IMR-90 (cell line): ENCODE data around the gene KDM2B. TPM values are rescaled to one million over a fixed set of nuclear protein-coding genes. Genes with fewer than 3 reads are reported as not detected.

Source experiments
- ATAC-seq: fragments of 200-7000 bp; cut with Tn5 transposase; 2 replicates; pipeline ENCODE4 v1.9.1; 2020; ENCODE audit warnings: low read depth, mild to moderate bottlenecking, moderate library complexity
- BruUV-seq: library from RNA; stranded (reverse); fragments of 400-500 nt; replicated peaks from 2 replicates; lab custom pipeline; 2021; lab: Mats Ljungman, UMichigan
- CTCF ChIA-PET: fragments of 300-600 bp; formaldehyde crosslinking; extraction: SDS; loops from one replicate; lab custom pipeline; 2021; ENCODE audit warnings: antibody characterized with exemption; lab: Yijun Ruan, JAX
- POLR2A ChIA-PET: fragments of 300-600 bp; sonication (Branson Sonifier 250); formaldehyde crosslinking; loops from one replicate; lab custom pipeline; 2022; ENCODE audit warnings: antibody characterized with exemption; ENCODE audit not compliant: unreplicated experiment; lab: Charles Lee
- DNase-seq: peaks from one replicate; pipeline ENCODE4 v3.0.0; 2013
- H2AFZ ChIP-seq: replicated peaks from 2 replicates; pipeline ENCODE3; 2013; ENCODE audit warnings: low read length, mild to moderate bottlenecking; ENCODE audit not compliant: poor library complexity
- H2AK5ac ChIP-seq: 2 replicates; pipeline ENCODE4 v1.6.1; 2013; ENCODE audit warnings: low read depth, low read length, inconsistent platforms
- H2AK9ac ChIP-seq: replicated peaks from 2 replicates; pipeline ENCODE3; 2013; ENCODE audit warnings: mild to moderate bottlenecking, low read depth, low read length, moderate library complexity; ENCODE audit not compliant: poor library complexity
- H2BK120ac ChIP-seq: 2 replicates; pipeline ENCODE4 v1.6.1; 2013; ENCODE audit warnings: low read depth, low read length, inconsistent platforms
- H2BK15ac ChIP-seq: 3 replicates; pipeline ENCODE4 v1.6.1; 2013; ENCODE audit warnings: low read depth, low read length, inconsistent platforms
- H2BK20ac ChIP-seq: 2 replicates; pipeline ENCODE4 v1.6.1; 2013; ENCODE audit warnings: low read depth, mild to moderate bottlenecking, inconsistent platforms, low read length, moderate library complexity
- H2BK5ac ChIP-seq: 2 replicates; pipeline ENCODE4 v1.6.1; 2013; ENCODE audit warnings: mild to moderate bottlenecking, low read depth, low read length, inconsistent platforms; ENCODE audit not compliant: poor library complexity, severe bottlenecking
- H3K14ac ChIP-seq: replicated peaks from 2 replicates; pipeline ENCODE4 v1.6.1; 2013; ENCODE audit warnings: low read depth, low read length, inconsistent platforms
- H3K18ac ChIP-seq: 2 replicates; pipeline ENCODE4 v1.6.1; 2013; ENCODE audit warnings: low read depth, low read length, control low read depth
- H3K23ac ChIP-seq: 2 replicates; pipeline ENCODE4 v1.6.1; 2013; ENCODE audit warnings: low read depth, low read length, inconsistent platforms
- H3K27ac ChIP-seq: 2 replicates; pipeline ENCODE4 v1.5.1; 2013; ENCODE audit warnings: mild to moderate bottlenecking, control low read depth, low read length; ENCODE audit not compliant: insufficient read depth
- H3K27me3 ChIP-seq: 2 replicates; pipeline ENCODE4 v1.6.1; 2013; ENCODE audit warnings: low read length; ENCODE audit not compliant: control insufficient read depth, insufficient read depth
- H3K36me3 ChIP-seq: 2 replicates; pipeline ENCODE4 v1.6.1; 2013; ENCODE audit warnings: low read length, mixed read lengths; ENCODE audit not compliant: control insufficient read depth, insufficient read depth
- H3K4ac ChIP-seq: 2 replicates; pipeline ENCODE4 v1.6.1; 2013; ENCODE audit warnings: low read depth, low read length, inconsistent platforms
- H3K4me1 ChIP-seq: 2 replicates; pipeline ENCODE4 v1.6.1; 2013; ENCODE audit warnings: low read length, mixed read lengths; ENCODE audit not compliant: control insufficient read depth, insufficient read depth
- H3K4me2 ChIP-seq: 2 replicates; pipeline ENCODE4 v1.6.1; 2013; ENCODE audit warnings: low read depth, mild to moderate bottlenecking, control low read depth, low read length, moderate library complexity
- H3K4me3 ChIP-seq: 2 replicates; pipeline ENCODE4 v1.5.1; 2013; ENCODE audit warnings: low read depth, mild to moderate bottlenecking, control low read depth, low read length, moderate library complexity; ENCODE audit not compliant: insufficient read depth
- H3K56ac ChIP-seq: 2 replicates; pipeline ENCODE4 v1.6.1; 2013; ENCODE audit warnings: low read length, inconsistent platforms; ENCODE audit not compliant: insufficient read depth; ENCODE audit errors: extremely low read depth
- H3K79me1 ChIP-seq, 2 experiments: 2 replicates each; pipeline ENCODE4 v1.6.1; 2013; ENCODE audit warnings: low read length in 2 of 2, inconsistent platforms in 1 of 2, low read depth in 1 of 2
- H3K9ac ChIP-seq: 2 replicates; pipeline ENCODE4 v1.6.1; 2013; ENCODE audit warnings: low read depth, low read length, control low read depth
- H3K9me1 ChIP-seq: 2 replicates; pipeline ENCODE4 v1.6.1; 2013; ENCODE audit warnings: low read length, inconsistent platforms; ENCODE audit not compliant: insufficient read depth
- H3K9me3 ChIP-seq: 2 replicates; pipeline ENCODE4 v1.6.1; 2013; ENCODE audit warnings: low read length; ENCODE audit not compliant: control insufficient read depth, insufficient read depth
- H4K20me1 ChIP-seq: 2 replicates; pipeline ENCODE4 v1.6.1; 2013; ENCODE audit warnings: low read length, inconsistent platforms; ENCODE audit not compliant: insufficient read depth
- H4K5ac ChIP-seq: 2 replicates; pipeline ENCODE4 v1.6.1; 2013; ENCODE audit warnings: mild to moderate bottlenecking, low read depth, low read length, control low read depth
- H4K8ac ChIP-seq, 2 experiments: 2 replicates each; pipeline ENCODE4 v1.6.1; 2013; ENCODE audit warnings: low read depth in 2 of 2, low read length in 2 of 2, control low read depth in 1 of 2, inconsistent platforms in 1 of 2
- H4K91ac ChIP-seq: 2 replicates; pipeline ENCODE4 v1.6.1; 2013; ENCODE audit warnings: low read depth, low read length, inconsistent platforms; ENCODE audit not compliant: insufficient read depth
- BHLHE40 ChIP-seq: fragments of 150-350 bp; IDR thresholded peaks from 2 replicates; pipeline ENCODE4 v1.6.1; 2016; ENCODE audit warnings: mild to moderate bottlenecking, low read depth, low read length
- CEBPB ChIP-seq: IDR thresholded peaks from 2 replicates; pipeline ENCODE4 v1.6.1; 2012; ENCODE audit warnings: low read depth, low read length, improper control_type of control experiment
- CHD1 ChIP-seq: IDR thresholded peaks from 2 replicates; pipeline ENCODE4 v1.6.1; 2012; ENCODE audit warnings: low read depth, low read length, improper control_type of control experiment
- FOS ChIP-seq: fragments of 150-350 bp; IDR thresholded peaks from 2 replicates; pipeline ENCODE4 v1.6.1; 2016; ENCODE audit warnings: low read depth, low read length
- MAFK ChIP-seq: IDR thresholded peaks from 2 replicates; pipeline ENCODE4 v1.6.1; 2012; ENCODE audit warnings: low read depth, low read length, improper control_type of control experiment
- MAZ ChIP-seq: IDR thresholded peaks from 2 replicates; pipeline ENCODE4 v1.6.1; 2012; ENCODE audit warnings: low read depth, mild to moderate bottlenecking, low read length, improper control_type of control experiment, moderate library complexity, borderline replicate concordance
- MXI1 ChIP-seq: IDR thresholded peaks from 2 replicates; pipeline ENCODE4 v1.6.1; 2012; ENCODE audit warnings: low read depth, mild to moderate bottlenecking, low read length, moderate library complexity, borderline replicate concordance
- NFE2L2 ChIP-seq: fragments of 150-350 bp; IDR thresholded peaks from 2 replicates; pipeline ENCODE4 v1.6.1; 2016; ENCODE audit warnings: low read depth, mild to moderate bottlenecking, low read length
- POLR2A ChIP-seq: IDR thresholded peaks from 2 replicates; pipeline ENCODE4 v1.6.1; 2012; ENCODE audit warnings: mild to moderate bottlenecking, low read depth, low read length
- RAD21 ChIP-seq: IDR thresholded peaks from 2 replicates; pipeline ENCODE4 v1.6.1; 2012; ENCODE audit warnings: low read length, improper control_type of control experiment
- RCOR1 ChIP-seq: IDR thresholded peaks from 2 replicates; pipeline ENCODE4 v1.6.1; 2012; ENCODE audit warnings: mild to moderate bottlenecking, low read length, improper control_type of control experiment; ENCODE audit not compliant: insufficient replicate concordance
- RFX5 ChIP-seq: IDR thresholded peaks from 2 replicates; pipeline ENCODE4 v1.8.0; 2012; ENCODE audit warnings: low read depth, mild to moderate bottlenecking, low read length, moderate library complexity
- SMC3 ChIP-seq: fragments of 150-350 bp; IDR thresholded peaks from 2 replicates; pipeline ENCODE4 v1.6.1; 2016; ENCODE audit warnings: low read depth, mild to moderate bottlenecking, antibody characterized with exemption, low read length, moderate library complexity
- WGBS, 2 experiments: methylation state at CpG; one replicate each; pipeline versions ENCODE4 v1.1.5 to v1.1.7; 2013; ENCODE audit warnings: missing lambda C conversion rate in 2 of 2; ENCODE audit not compliant: insufficient read length in 1 of 2; ENCODE audit errors: extremely low coverage in 2 of 2; 5-methylcytosine and 5-hydroxymethylcytosine counted together
- dilution Hi-C: fragments of 300-500 bp; cut with HindIII; formaldehyde crosslinking; loops from one replicate; pipeline ENCODE4 v1.14.3; 2018; ENCODE audit warnings: low sequenced_read_pairs; ENCODE audit not compliant: unreplicated experiment
- in situ Hi-C: fragments of 300-500 bp; cut with MboI; formaldehyde crosslinking; loops from 3 replicates; pipeline ENCODE4 v1.14.3; 2019; ENCODE audit warnings: low sequenced_read_pairs, inconsistent platforms, mixed read lengths
- intact Hi-C: fragments of 100-400 bp; cut with micrococcal nuclease; formaldehyde crosslinking; loops from 2 replicates; pipeline ENCODE4 v1.10.0; 2022
- polyA plus RNA-seq, 3 experiments: library from polyadenylated mRNA; depleted of rRNA; stranded (reverse); fragments of >200 nt; gene quantifications; 2 replicates each; pipeline ENCODE4 v1.2.3, GENCODE V29; 2012; ENCODE audit warnings: low replicate concordance in 1 of 3
- total RNA-seq: library from RNA; depleted of rRNA; stranded (reverse); fragments of >200 nt; gene quantifications from 2 replicates; pipeline ENCODE4 v1.2.3, GENCODE V29; 2012
- TF ChIP-seq, protein P1 (sequence below): fragments of 150-350 bp; IDR thresholded peaks from 2 replicates; pipeline ENCODE4 v1.6.1; 2017; ENCODE audit warnings: mild to moderate bottlenecking, antibody characterized with exemption, low read length, low read depth
- TF ChIP-seq, protein P2 (sequence below): conservative IDR thresholded peaks from 2 replicates; pipeline ENCODE4 v1.5.1; 2012; ENCODE audit warnings: mild to moderate bottlenecking, low read depth, low read length, improper control_type of control experiment
- TF ChIP-seq, protein P3 (sequence below): fragments of 150-350 bp; IDR thresholded peaks from 2 replicates; pipeline ENCODE4 v1.6.1; 2016; ENCODE audit warnings: low read depth, mild to moderate bottlenecking, low read length, moderate library complexity, borderline replicate concordance

Gene KDM2B
- total and polyA plus RNA-seq, 2 of the 4 experiments (the other 2 are of a cell fraction) = 22.6 to 24.2 TPM

DNA sequence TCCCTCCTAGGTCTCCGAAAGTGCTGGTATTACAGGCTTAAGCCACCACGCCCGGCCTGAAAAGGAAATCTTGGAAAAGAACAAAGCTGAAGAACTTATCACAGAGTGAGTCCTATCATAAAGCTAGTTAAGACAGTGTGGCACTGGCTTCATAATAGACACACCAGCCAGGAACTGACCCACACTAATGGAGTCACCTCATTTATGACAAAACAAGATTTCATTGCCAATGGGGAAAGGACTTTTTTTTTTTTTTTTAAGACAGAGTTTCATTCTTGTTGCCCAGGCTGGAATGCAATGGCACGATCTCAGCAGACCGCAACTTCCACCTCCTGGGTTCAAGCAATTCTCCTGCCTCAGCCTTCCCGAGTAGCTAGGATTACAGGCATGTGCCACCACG is 15.7 kb downstream of the KDM2B start:
- ChIA-PET CTCF (no interaction called here), POLR2A (no interaction called here)
- TF ChIP-seq, protein P1, sequence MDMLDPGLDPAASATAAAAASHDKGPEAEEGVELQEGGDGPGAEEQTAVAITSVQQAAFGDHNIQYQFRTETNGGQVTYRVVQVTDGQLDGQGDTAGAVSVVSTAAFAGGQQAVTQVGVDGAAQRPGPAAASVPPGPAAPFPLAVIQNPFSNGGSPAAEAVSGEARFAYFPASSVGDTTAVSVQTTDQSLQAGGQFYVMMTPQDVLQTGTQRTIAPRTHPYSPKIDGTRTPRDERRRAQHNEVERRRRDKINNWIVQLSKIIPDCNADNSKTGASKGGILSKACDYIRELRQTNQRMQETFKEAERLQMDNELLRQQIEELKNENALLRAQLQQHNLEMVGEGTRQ = no peak
- TF ChIP-seq, protein P2, sequence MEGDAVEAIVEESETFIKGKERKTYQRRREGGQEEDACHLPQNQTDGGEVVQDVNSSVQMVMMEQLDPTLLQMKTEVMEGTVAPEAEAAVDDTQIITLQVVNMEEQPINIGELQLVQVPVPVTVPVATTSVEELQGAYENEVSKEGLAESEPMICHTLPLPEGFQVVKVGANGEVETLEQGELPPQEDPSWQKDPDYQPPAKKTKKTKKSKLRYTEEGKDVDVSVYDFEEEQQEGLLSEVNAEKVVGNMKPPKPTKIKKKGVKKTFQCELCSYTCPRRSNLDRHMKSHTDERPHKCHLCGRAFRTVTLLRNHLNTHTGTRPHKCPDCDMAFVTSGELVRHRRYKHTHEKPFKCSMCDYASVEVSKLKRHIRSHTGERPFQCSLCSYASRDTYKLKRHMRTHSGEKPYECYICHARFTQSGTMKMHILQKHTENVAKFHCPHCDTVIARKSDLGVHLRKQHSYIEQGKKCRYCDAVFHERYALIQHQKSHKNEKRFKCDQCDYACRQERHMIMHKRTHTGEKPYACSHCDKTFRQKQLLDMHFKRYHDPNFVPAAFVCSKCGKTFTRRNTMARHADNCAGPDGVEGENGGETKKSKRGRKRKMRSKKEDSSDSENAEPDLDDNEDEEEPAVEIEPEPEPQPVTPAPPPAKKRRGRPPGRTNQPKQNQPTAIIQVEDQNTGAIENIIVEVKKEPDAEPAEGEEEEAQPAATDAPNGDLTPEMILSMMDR = no peak
- TF ChIP-seq SMC3 (no peak), RFX5 (no peak), RCOR1 (no peak), MXI1 (no peak), CHD1 (no peak), BHLHE40 (no peak), CEBPB (no peak), NFE2L2 (no peak), MAZ (no peak), MAFK (no peak), FOS (no peak), RAD21 (no peak), POLR2A (no peak)
- TF ChIP-seq, protein P3, sequence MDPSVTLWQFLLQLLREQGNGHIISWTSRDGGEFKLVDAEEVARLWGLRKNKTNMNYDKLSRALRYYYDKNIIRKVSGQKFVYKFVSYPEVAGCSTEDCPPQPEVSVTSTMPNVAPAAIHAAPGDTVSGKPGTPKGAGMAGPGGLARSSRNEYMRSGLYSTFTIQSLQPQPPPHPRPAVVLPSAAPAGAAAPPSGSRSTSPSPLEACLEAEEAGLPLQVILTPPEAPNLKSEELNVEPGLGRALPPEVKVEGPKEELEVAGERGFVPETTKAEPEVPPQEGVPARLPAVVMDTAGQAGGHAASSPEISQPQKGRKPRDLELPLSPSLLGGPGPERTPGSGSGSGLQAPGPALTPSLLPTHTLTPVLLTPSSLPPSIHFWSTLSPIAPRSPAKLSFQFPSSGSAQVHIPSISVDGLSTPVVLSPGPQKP = no peak
- in situ Hi-C loops = no loop called here
- no peak overlapping the region for H4K5ac ChIP-seq
- H3K56ac ChIP-seq = no peak overlapping the region
- no peak overlapping the region for H3K23ac ChIP-seq
- H2BK15ac ChIP-seq = no peak overlapping the region
- no peak overlapping the region for H2BK20ac ChIP-seq
- no peaks in the 10 kb centered on the region for H4K20me1 ChIP-seq
- no peak overlapping the region for H2AK9ac ChIP-seq
- H3K4ac ChIP-seq = no peak overlapping the region
- H3K9me3 ChIP-seq = no peaks in the 10 kb centered on the region
- dilution Hi-C loops = no loop called here
- no peaks in the 10 kb centered on the region; a peak in 1 of 4 replicates for H3K79me1 ChIP-seq
- ATAC-seq (no peak), DNase-seq (no peak)
- H2BK5ac ChIP-seq = no peak overlapping the region
- 0 out of 2 replicates have a peak, but pooled peaks cover 2% of the 10 kb centered on the region for H3K9me1 ChIP-seq
- no TSS peak for BruUV-seq
- H4K91ac ChIP-seq = no peak overlapping the region
- H3K36me3 ChIP-seq = no peaks in the 10 kb centered on the region
- H3K14ac ChIP-seq = no peak overlapping the region
- H4K8ac ChIP-seq = no peak overlapping the region
- H2AK5ac ChIP-seq = no peak overlapping the region
- H3K27ac ChIP-seq = no peak overlapping the region
- no peak overlapping the region for H3K4me3 ChIP-seq
- no peak overlapping the region for H3K18ac ChIP-seq
- no peak overlapping the region for H2AFZ ChIP-seq
- intact Hi-C loops = no loop called here
- whole genome bisulfite sequencing, 2 experiments = 82% methylated on average over 2 of the region's 7 CpGs; no CpG with 5 or more reads in 1 of the 2 experiments
- H3K4me2 ChIP-seq = no peak overlapping the region
- no peaks in the 10 kb centered on the region for H3K4me1 ChIP-seq
- no peak overlapping the region for H2BK120ac ChIP-seq
- no peaks in the 10 kb centered on the region for H3K27me3 ChIP-seq
- H3K9ac ChIP-seq = no peak overlapping the region
